Activated CD4-positive, alpha-beta T cell treated with anti-CD3 and anti-CD28 coated beads, Interleukin-2, amount 50 U/mL, for 24 hours (primary cell): ENCODE measurements around the gene UCN2.

Source experiments
- DNase-seq, 2 donors: peaks; one replicate each; pipeline ENCODE4 v3.0.0-alpha.2; 2020; ENCODE audit warnings: low read depth in 1 of 2, low spot score in 1 of 2

UCN2 gene

GRCh38 chr3:48591886-48592518 is 28.4 kb upstream of the UCN2 start:
- DNase-seq = no peak

- DNase-seq = no peak
Observed at GRCh38 chr3:48591436-48591835, 27.9 kb upstream of the UCN2 start.

- DNase-seq = no peak
Observed at GRCh38 chr3:48588230-48588629, 24.6 kb upstream of the UCN2 start.

- no peak for DNase-seq
Observed at GRCh38 chr3:48587686-48588085, 24.1 kb upstream of the UCN2 start.

GRCh38 chr3:48585411-48585810 is 21.8 kb upstream of the UCN2 start:
- DNase-seq = no peak

- no peak for DNase-seq
Observed at GRCh38 chr3:48584836-48585235, 21.3 kb upstream of the UCN2 start.

GRCh38 chr3:48581621-48582481 is 18.3 kb upstream of the UCN2 start:
- DNase-seq = no peak

- no peak for DNase-seq
Observed at GRCh38 chr3:48576647-48577046, 13.1 kb upstream of the UCN2 start.

GRCh38 chr3:48575366-48575765 is 11.8 kb upstream of the UCN2 start:
- no peak for DNase-seq

- no peak for DNase-seq
Observed at GRCh38 chr3:48573973-48574585, 10.5 kb upstream of the UCN2 start.

GRCh38 chr3:48572517-48572916 is 8.9 kb upstream of the UCN2 start:
- no peak for DNase-seq

- no peak for DNase-seq
Observed at GRCh38 chr3:48571938-48572337, 8.4 kb upstream of the UCN2 start.

GRCh38 chr3:48569808-48570450 is 6.3 kb upstream of the UCN2 start:
- no peak for DNase-seq

- DNase-seq = no peak
Observed at GRCh38 chr3:48569400-48569799, 5.8 kb upstream of the UCN2 start.

GRCh38 chr3:48568476-48568875 is 4.9 kb upstream of the UCN2 start:
- no peak for DNase-seq

- DNase-seq = no peak
Observed at GRCh38 chr3:48567500-48567899, 3.9 kb upstream of the UCN2 start.

- DNase-seq = no peak
Observed at GRCh38 chr3:48567090-48567489, 3.5 kb upstream of the UCN2 start.

- DNase-seq = no peak
Observed at GRCh38 chr3:48566401-48566760, 2.8 kb upstream of the UCN2 start.

GRCh38 chr3:48565591-48566400 is 2.2 kb upstream of the UCN2 start:
- DNase-seq = no peak

- DNase-seq = no peak
Observed at GRCh38 chr3:48565186-48565585, 1.6 kb upstream of the UCN2 start.

GRCh38 chr3:48564667-48565066 is 1.1 kb upstream of the UCN2 start:
- DNase-seq = no peak
